CD4-positive, alpha-beta T cell treated with Interleukin-21 for 1 hour (primary cell): Measurements from ENCODE around the gene COQ8A.
"Not testable (repeated sequence)": the region's sequence is repeated elsewhere in the genome, so short reads cannot be mapped to it uniquely, and the experiment has no call there.

ENCODE experiments used
- DNase-seq: peaks from one replicate; pipeline ENCODE4 v3.0.0-alpha.2; 2020

COQ8A gene

GRCh38 chr1:226929260-226930111, 10.6 kb upstream of the COQ8A start:
- not testable (repeated sequence) for DNase-seq

GRCh38 chr1:226934483-226935237, 5.4 kb upstream of the COQ8A start:
- no peak for DNase-seq

DNA sequence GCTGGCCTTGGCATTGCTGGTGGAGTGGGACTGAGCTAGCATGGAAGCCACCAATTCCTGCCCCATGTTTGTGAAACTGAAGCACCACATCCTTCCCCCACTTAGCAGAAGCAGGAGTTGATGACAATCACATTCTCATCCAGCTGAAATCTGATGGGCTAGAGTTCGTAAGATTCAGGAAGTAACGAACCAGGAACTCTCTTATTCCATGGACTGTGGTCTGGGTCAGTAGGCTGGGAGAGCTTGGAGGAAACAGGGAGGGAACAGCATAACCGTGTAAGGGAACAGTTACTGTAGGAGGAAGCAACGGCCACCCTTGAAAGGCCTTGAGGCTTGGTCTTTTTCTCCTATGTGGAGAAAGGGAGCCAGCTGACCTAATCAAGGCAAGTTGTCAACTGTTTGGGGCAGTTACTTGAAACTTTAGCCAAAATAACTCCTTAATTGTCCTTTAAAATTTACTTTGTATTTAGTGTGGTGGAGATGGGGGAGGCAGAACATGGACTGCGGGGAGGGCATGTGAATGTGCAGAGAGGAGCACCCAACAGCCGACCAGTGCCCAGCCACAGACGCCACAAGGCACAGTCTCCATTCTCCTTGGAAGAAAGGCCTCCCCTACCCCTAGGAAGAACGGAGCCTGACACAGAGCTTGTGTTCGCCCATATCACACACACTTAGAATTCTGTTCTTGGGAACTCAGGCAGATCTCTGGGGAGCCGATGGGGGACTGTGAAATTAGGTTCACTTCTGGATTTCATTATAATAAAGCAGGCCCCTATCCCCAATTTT, 2.0 kb upstream of the COQ8A start:
- DNase-seq, result no peak

- DNase-seq, result no peak
These were observed 1.1 kb upstream of the COQ8A start for GRCh38 chr1:226938903-226939437.

DNA sequence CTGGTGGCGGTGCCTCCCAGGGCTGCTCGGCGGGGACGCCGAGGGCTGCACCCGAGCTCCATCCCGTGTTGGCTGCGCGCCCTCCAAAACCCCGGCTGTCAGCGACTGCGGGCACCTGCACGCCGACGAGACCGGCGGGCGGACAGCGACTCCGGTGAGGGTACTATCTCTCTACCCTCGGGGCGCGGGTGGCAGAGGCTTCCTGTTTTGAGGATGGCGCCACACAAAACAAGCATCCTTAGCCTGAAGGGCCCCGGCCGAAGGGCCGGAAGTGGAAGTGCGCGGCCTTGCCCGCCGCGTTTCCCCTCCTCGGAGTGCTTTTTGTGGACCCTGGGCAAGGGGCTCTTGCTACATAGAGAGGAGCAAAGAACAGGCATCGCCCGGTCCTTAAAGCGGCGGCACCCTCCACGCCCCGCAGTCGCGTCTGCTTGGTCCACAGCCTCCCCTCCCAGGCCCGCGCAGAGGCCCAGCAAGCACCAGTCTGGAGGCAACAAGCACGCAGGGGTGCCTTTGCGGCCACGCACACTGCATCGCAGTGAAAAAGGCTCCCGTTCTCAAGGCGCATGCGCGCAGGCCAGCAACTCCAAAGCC, 561 bp upstream of the COQ8A start:
- peak; percentile 73 for DNase-seq

DNA sequence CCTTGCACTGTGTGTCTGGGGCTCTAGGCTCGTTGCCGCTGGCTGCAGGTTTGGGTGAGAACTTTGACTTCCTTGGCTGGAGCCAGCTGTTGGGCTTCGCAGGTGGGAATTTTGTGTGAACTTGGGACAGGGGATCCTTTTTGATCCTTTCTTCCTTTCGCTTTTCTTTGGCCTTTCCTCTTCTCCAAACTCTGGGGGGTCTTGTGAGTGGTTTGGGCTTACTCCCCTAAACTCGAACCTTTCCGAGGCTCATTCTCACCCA, 643 bp downstream of the COQ8A start:
- DNase-seq, result no peak

DNA sequence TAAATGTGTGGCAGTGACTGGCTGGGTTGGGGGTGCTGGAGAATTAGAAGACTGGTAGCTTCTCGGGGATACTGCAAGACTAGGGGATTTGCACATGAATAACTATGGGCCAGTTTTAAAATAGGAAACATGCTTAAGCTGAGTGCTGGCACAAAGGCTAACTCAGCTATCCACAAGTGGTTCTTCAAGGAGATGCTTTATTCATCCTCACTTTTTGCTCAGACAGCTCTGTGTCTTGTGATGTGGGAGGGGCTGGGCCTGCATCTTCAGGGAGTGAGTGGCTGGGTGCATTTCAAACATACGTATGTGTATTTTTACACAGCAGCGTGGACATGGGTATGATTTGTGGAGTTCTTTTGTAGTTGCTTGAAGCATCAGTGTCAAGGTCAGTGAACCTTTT, 2.3 kb downstream of the COQ8A start:
- no peak for DNase-seq

GRCh38 chr1:226943156-226943555, 3.1 kb downstream of the COQ8A start:
- no peak for DNase-seq

DNA sequence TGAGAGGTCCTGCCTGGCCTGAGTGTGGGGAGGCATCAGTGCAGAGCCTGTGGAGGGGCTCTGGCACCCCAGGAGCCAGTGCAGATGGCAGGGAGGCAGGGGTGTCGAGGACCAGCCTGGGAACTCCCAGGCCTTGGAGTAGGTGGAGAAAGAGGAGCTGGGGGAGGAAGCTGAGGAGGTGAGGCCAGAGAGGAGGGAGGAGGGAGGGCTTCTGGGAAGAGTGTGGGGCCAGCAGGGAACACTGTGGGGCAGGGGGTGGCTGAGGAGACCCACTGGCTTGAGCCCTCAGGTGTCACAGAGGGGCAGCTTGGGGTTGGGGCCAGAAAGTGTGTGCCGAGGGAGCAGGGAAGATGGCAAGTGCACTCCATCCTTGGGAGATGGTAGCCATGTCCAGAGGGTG, 3.8 kb downstream of the COQ8A start:
- DNase-seq, result no peak

DNA sequence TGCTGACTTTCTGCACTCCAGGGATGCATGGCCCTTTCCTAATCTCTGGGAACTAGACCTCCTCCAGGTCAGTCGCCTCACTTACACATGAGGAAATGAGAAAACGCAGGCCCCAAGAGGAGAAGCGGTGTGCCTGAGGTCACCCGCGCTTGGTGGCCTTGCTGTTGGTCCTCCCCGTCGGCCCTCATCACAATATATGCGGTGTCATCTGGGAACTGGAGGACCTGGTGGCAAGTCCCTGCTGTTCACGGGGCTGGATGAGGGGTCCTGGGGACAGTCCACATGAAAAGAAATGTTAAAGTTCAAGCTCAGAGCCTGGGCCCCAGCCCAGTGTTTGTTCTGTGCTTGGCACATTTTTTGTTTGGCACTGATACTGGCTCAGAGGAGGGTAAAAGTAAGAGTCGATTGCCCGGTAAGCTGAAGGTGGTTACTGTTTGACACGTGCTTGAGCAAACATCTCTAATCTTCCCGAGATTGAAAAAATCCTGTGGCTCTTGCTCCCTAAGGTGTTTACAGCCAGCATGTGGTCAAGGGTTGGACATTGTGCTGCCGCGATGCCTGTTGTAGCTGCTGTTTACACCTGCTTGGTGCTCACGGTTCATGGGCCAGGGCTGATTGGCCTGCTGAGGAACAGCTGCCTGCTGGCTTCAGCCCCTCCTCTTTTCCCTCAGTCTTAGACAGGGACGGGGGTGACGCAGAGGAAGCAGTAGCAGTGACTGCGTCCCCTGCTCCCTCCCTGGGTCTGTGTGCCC, 5.2 kb downstream of the COQ8A start:
- DNase-seq, result no peak

DNA sequence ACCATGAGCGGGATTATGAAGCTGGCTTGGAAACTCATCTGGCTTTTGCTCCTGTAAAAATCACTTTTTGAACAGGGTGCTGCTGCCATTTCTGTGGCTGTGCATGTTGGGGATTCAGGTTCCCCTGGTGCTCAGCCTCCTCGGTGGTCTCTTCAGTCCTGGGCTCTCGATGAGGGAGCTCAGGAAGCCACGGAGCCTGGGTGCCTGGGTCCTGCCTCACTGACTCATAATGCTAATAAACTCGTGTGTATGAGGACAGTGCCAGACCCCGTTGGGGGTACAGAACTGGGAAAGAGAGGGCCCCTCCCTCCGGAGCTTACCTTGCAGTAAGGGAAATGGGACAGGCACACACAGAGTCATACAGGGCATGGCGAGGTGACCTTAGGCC, 5.8 kb downstream of the COQ8A start:
- DNase-seq, result no peak

DNA sequence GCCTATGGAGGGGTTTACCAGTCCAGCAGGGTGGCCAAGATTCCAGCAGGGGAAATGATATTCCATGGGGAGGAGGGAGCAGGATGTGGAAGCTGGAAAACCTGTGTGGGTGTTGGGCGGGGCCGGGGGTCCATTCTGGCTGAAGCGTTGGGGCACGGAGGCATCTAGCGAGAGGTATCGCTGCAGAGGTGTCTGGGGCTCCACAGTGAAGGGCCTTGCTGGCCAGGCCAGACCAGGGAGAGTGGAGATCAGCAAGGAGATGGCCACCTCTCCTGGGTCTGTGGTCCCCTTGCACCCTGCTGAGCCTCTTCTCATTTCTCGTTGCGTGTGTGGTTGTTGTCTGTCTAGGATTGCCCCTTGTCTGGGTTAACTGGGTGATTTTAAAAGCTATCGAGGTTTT, 6.2 kb downstream of the COQ8A start:
- DNase-seq, result no peak

- DNase-seq, result no peak
These were observed 6.7 kb downstream of the COQ8A start for GRCh38 chr1:226946841-226947240.

GRCh38 chr1:226948051-226948450, 8.0 kb downstream of the COQ8A start:
- no peak for DNase-seq

DNA sequence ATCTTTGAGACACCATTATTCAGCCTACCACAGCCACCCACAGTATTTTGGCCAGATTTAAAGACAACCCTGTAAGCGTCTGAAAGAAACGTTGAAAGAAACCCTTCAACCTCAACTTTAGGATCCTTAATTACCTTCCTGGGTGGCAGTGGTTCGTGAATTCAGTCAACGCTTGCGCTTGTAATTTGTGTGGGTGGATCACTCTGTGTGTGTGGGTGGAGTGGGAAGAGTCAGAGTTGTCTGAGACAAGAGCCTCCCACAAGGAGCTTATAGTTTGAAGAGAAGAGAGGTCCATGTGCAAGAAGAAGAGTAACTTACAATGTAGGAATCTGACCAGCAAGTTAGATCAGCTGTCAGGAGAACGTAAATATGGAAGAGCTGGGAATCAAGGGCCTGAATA, 8.4 kb downstream of the COQ8A start:
- DNase-seq, result no peak

DNA sequence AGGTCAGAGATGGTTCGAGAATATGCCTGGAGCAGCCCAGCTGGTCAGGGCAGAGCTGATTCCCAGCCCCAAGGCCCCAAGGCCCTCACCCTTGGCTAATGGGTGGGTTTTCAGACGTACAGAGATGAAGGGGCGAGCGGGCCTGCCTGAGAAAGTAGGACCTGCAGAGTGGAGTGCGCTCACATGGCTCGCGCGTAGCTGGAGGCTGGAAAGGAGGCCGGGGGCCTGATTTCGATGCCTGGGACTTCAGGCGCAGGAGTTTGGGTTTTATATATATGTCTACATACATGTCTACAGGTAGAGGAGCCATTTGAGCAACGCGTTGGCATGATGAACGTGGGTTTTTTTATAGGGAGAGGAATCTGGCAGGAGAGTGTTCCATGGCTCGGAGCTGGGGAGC, 8.9 kb downstream of the COQ8A start:
- no peak for DNase-seq

GRCh38 chr1:226949401-226949800, 9.3 kb downstream of the COQ8A start:
- no peak for DNase-seq

- DNase-seq, result no peak
These were observed 10.2 kb downstream of the COQ8A start for GRCh38 chr1:226950316-226950715.

DNA sequence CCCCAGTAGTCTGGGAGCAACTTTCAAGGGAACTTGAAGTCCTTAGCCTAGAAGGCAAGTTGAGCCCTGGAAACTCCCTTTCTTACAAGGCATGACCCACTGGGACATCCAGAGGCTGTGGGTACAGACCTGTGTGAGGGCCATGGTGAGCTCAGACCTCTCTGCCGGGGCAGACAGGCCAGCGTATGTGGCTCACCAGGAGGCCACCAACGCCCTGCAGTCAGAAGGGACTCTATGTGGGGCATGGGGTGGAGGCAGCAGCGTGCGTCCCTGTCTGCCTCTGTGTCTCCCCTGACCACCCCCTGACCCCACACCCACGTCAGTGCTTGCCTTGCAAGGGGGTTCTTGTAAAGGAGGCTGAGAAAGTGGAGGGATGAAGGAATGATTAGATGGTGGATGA, 10.8 kb downstream of the COQ8A start:
- DNase-seq, result no peak

- DNase-seq, result no peak
These were observed 11.4 kb downstream of the COQ8A start for GRCh38 chr1:226951286-226952117.

GRCh38 chr1:226952118-226952441, 12.0 kb downstream of the COQ8A start:
- DNase-seq, result no peak
